ENCODE results near the gene SMARCA2. TPM values are rescaled to one million over a fixed set of nuclear protein-coding genes. Genes with fewer than 3 reads are reported as not detected.

SMARCA2 gene
- total and polyA plus RNA-seq, 9 of the 15 experiments (the other 6 are each of a cell fraction or from before 2014, with no cell fraction given) = 8.0 to 34.8 (median 25.5) TPM

- in situ Hi-C loops (cut with MboI) = no loop called here
Measured at GRCh38 chr9:2072752-2073405, 57.7 kb downstream of the SMARCA2 start.

More at GRCh38 chr9:2072752-2073405, 57.7 kb downstream of the SMARCA2 start:
- no peaks in the 10 kb centered on the region for H4K20me1 ChIP-seq (replicated peaks; ENCODE audit: control insufficient read depth, insufficient read depth, low read length)
- H3K4me2 ChIP-seq (ENCODE audit: insufficient read depth, low read length) = no peak overlapping the region
- no peak overlapping the region for H3K27ac ChIP-seq (ENCODE audit: extremely low read depth, low read depth, low read length)
- H3K36me3 ChIP-seq (ENCODE audit: control insufficient read depth, insufficient read depth, low read length) = peaks cover 47% of the 10 kb centered on the region; the same call in 1 of the 3 replicates
- no peak for DNase-seq (ENCODE audit: extremely low read depth in 1 of 4, low spot score in 3 of 4)
- no peaks in the 10 kb centered on the region for H3K4me1 ChIP-seq (replicated peaks in 1 of 2; ENCODE audit: control insufficient read depth in 2 of 2, insufficient read depth in 2 of 2, low read length in 2 of 2)
- intact Hi-C loops (cut with micrococcal nuclease) = no loop called here
- no peak for FAIRE-seq
- no peak for TF ChIP-seq ZBTB34 (CRISPR knock-in tag; IDR thresholded peaks at IDR 0.05)
- TF ChIP-seq GABPA (tag; conservative IDR thresholded peaks at IDR 0.05; ENCODE audit: low read depth) = no peak
- TF ChIP-seq ZNF785 (CRISPR knock-in tag; IDR thresholded peaks at IDR 0.05) = no peak
- TF ChIP-seq ATF7 (IDR thresholded peaks at IDR 0.05) = no peak
- no TSS peak for BruUV-seq (replicated peaks)
- WGBS (ENCODE audit: insufficient coverage, low coverage, missing lambda C conversion rate) = 82% methylated on average over 7 of the region's 8 CpGs
- ChIA-PET CTCF (ENCODE audit: low intra/inter-chr PET ratio) (no interaction called here), POLR2A (no interaction called here)
- H2AFZ ChIP-seq (ENCODE audit: low read depth, low read length) = no peak overlapping the region
- H3K4me3 ChIP-seq = no peak overlapping the region
- H3K79me2 ChIP-seq (ENCODE audit: control insufficient read depth, insufficient read depth, low read length) = no peaks in the 10 kb centered on the region
- no peaks in the 10 kb centered on the region for H3K9me1 ChIP-seq (ENCODE audit: control insufficient read depth, insufficient read depth, low read length)
- H3K27me3 ChIP-seq (ENCODE audit: control insufficient read depth in 2 of 2, insufficient read depth in 2 of 2, low read length in 2 of 2) = no peaks in the 10 kb centered on the region
- no peak for ATAC-seq
- H3K9ac ChIP-seq (ENCODE audit: insufficient read depth in 1 of 2, low read depth in 2 of 2, low read length in 2 of 2) = no peak overlapping the region
- no peaks in the 10 kb centered on the region for H3K9me3 ChIP-seq (replicated peaks; ENCODE audit: control insufficient read depth, insufficient read depth, low read depth, low read length)

Measured in K562 (cell line).